ENCODE data around the gene C2orf74. TPM values are rescaled to one million over a fixed set of nuclear protein-coding genes. Genes with fewer than 3 reads are reported as not detected.
"Not testable (repeated sequence)": the region's sequence is repeated elsewhere in the genome, so short reads cannot be mapped to it uniquely, and the experiment has no call there.

The C2orf74 gene
- total RNA-seq, 1 donor from 2014 or later: 10.0 TPM

GRCh38 chr2:61158356-61158955, 3.5 kb upstream of the C2orf74 start:
- no peaks in the 10 kb centered on the region for H3K27me3 Mint-ChIP-seq
- no peak for DNase-seq (ENCODE audit: low spot score, unreplicated experiment)
- H3K27ac Mint-ChIP-seq: no peak overlapping the region
- peaks cover 18% of the 10 kb centered on the region for H3K36me3 Mint-ChIP-seq (ENCODE audit: insufficient read depth)
- H3K9me3 Mint-ChIP-seq (ENCODE audit: low read depth): peaks cover 8% of the 10 kb centered on the region
- TF ChIP-seq CTCF (IDR thresholded peaks at IDR 0.05; ENCODE audit: unreplicated experiment): no peak
- H3K4me3 Mint-ChIP-seq (ENCODE audit: low read depth): no peak overlapping the region
- H3K4me1 Mint-ChIP-seq (ENCODE audit: low read depth): no peaks in the 10 kb centered on the region

GRCh38 chr2:61162721-61163120, 733 bp downstream of the C2orf74 start:
- TF ChIP-seq CTCF (IDR thresholded peaks at IDR 0.05; ENCODE audit: unreplicated experiment): no peak
- H3K9me3 Mint-ChIP-seq (ENCODE audit: low read depth): peaks cover 8% of the 10 kb centered on the region
- H3K27me3 Mint-ChIP-seq: no peaks in the 10 kb centered on the region
- peaks cover 31% of the 10 kb centered on the region for H3K36me3 Mint-ChIP-seq (ENCODE audit: insufficient read depth)
- DNase-seq (ENCODE audit: low spot score, unreplicated experiment): no peak
- H3K4me1 Mint-ChIP-seq (ENCODE audit: low read depth): no peaks in the 10 kb centered on the region
- H3K27ac Mint-ChIP-seq: no peak overlapping the region
- H3K4me3 Mint-ChIP-seq (ENCODE audit: low read depth): no peak overlapping the region

- H3K27ac Mint-ChIP-seq; H3K27me3 Mint-ChIP-seq; H3K9me3 Mint-ChIP-seq (ENCODE audit: low read depth); H3K4me1 Mint-ChIP-seq (ENCODE audit: low read depth); H3K4me3 Mint-ChIP-seq (ENCODE audit: low read depth); DNase-seq (ENCODE audit: low spot score, unreplicated experiment): not testable (repeated sequence)
- peaks cover 22% of the 10 kb centered on the region for H3K36me3 Mint-ChIP-seq (ENCODE audit: insufficient read depth)
These were observed 3.1 kb downstream of the C2orf74 start for GRCh38 chr2:61165082-61165481.

- no peak overlapping the region for H3K27ac Mint-ChIP-seq
- no peak for TF ChIP-seq CTCF (IDR thresholded peaks at IDR 0.05; ENCODE audit: unreplicated experiment)
- H3K9me3 Mint-ChIP-seq (ENCODE audit: low read depth): no peaks in the 10 kb centered on the region
- H3K27me3 Mint-ChIP-seq: no peaks in the 10 kb centered on the region
- H3K4me1 Mint-ChIP-seq (ENCODE audit: low read depth): no peaks in the 10 kb centered on the region
- H3K36me3 Mint-ChIP-seq (ENCODE audit: insufficient read depth): peaks cover 20% of the 10 kb centered on the region
- DNase-seq (ENCODE audit: low spot score, unreplicated experiment): no peak
- no peak overlapping the region for H3K4me3 Mint-ChIP-seq (ENCODE audit: low read depth)
These were observed 4.0 kb downstream of the C2orf74 start for GRCh38 chr2:61165946-61166345.

GRCh38 chr2:61167579-61167978, 5.6 kb downstream of the C2orf74 start:
- TF ChIP-seq CTCF (IDR thresholded peaks at IDR 0.05; ENCODE audit: unreplicated experiment): no peak
- no peaks in the 10 kb centered on the region for H3K9me3 Mint-ChIP-seq (ENCODE audit: low read depth)
- no peaks in the 10 kb centered on the region for H3K27me3 Mint-ChIP-seq
- DNase-seq (ENCODE audit: low spot score, unreplicated experiment): no peak
- H3K4me1 Mint-ChIP-seq (ENCODE audit: low read depth): no peaks in the 10 kb centered on the region
- H3K4me3 Mint-ChIP-seq (ENCODE audit: low read depth): no peak overlapping the region
- H3K27ac Mint-ChIP-seq: no peak overlapping the region
- peaks cover 20% of the 10 kb centered on the region for H3K36me3 Mint-ChIP-seq (ENCODE audit: insufficient read depth)

GRCh38 chr2:61172671-61173070, 10.7 kb downstream of the C2orf74 start:
- Mint-ChIP-seq H3K36me3 (ENCODE audit: insufficient read depth) (peaks cover 1% of the 10 kb centered on the region), H3K27ac (no peak overlapping the region), H3K4me3 (ENCODE audit: low read depth) (no peak overlapping the region), H3K4me1 (ENCODE audit: low read depth) (peaks cover 6% of the 10 kb centered on the region), H3K27me3 (peaks cover 17% of the 10 kb centered on the region), H3K9me3 (ENCODE audit: low read depth) (no peaks in the 10 kb centered on the region)
- no peak for DNase-seq (ENCODE audit: low spot score, unreplicated experiment)
- no peak for TF ChIP-seq CTCF (IDR thresholded peaks at IDR 0.05; ENCODE audit: unreplicated experiment)

Data from progenitor cell of endocrine pancreas (in vitro differentiated cells).